CD4-positive, alpha-beta T cell (primary cell): ENCODE data around the gene RAB17. TPM values are rescaled to one million over a fixed set of nuclear protein-coding genes. Genes with fewer than 3 reads are reported as not detected.

Experiments
- ATAC-seq: fragments of 200-7000 bp; cut with Tn5 transposase; one replicate; pipeline ENCODE4 v1.10.0; 2022; ENCODE audit warnings: mild to moderate bottlenecking; ENCODE audit not compliant: poor library complexity
- CTCF ChIA-PET: fragments of 350-600 bp; sonication (Branson Sonifier 250); formaldehyde crosslinking; loops from one replicate; lab custom pipeline; 2021; ENCODE audit warnings: antibody characterized with exemption, inconsistent platforms; lab: Charles Lee
- POLR2A ChIA-PET: fragments of 350-600 bp; sonication (Branson Sonifier 250); formaldehyde crosslinking; loops from one replicate; lab custom pipeline; 2021; ENCODE audit warnings: antibody characterized with exemption, inconsistent platforms; lab: Charles Lee
- DNase-seq, 14 experiments: peaks; one replicate each; pipeline ENCODE4 v3.0.0-alpha.2; 2013 to 2020; ENCODE audit warnings: mixed read lengths in 2 of 14
- H3K27ac ChIP-seq, 2 donors: one replicate each; pipeline versions ENCODE4 v1.5.1 to v1.7.0; 2013; ENCODE audit warnings: low read length in 2 of 2, low read depth in 1 of 2, mild to moderate bottlenecking in 1 of 2
- H3K27me3 ChIP-seq, 2 experiments: 1 replicate in 1 of 2; 2 replicates in 1 of 2; pipeline versions ENCODE4 v1.6.1 to v1.7.0; 2013; ENCODE audit warnings: low read length in 2 of 2, control low read depth in 1 of 2, mild to moderate bottlenecking in 1 of 2, moderate library complexity in 1 of 2; ENCODE audit not compliant: insufficient read depth in 2 of 2, control insufficient read depth in 1 of 2
- H3K36me3 ChIP-seq: one replicate; pipeline ENCODE4 v1.6.1; 2013; ENCODE audit warnings: low read length, control low read depth; ENCODE audit not compliant: insufficient read depth
- H3K4me1 ChIP-seq: one replicate; pipeline ENCODE4 v1.6.1; 2013; ENCODE audit warnings: low read length, control low read depth; ENCODE audit not compliant: insufficient read depth
- H3K4me3 ChIP-seq: one replicate; pipeline ENCODE4 v1.5.1; 2013; ENCODE audit warnings: mild to moderate bottlenecking, low read length, moderate library complexity
- H3K9me3 ChIP-seq, 2 experiments: 1 replicate in 1 of 2; 2 replicates in 1 of 2; pipeline versions ENCODE4 v1.6.1 to v1.7.0; 2013; ENCODE audit warnings: low read length in 2 of 2, mild to moderate bottlenecking in 2 of 2, control low read depth in 1 of 2, moderate library complexity in 1 of 2; ENCODE audit not compliant: control insufficient read depth in 1 of 2, insufficient read depth in 1 of 2
- H3K27ac Mint-ChIP-seq: one replicate; pipeline ENCODE4 v1.8.0; 2020; ENCODE audit warnings: mixed read lengths
- H3K27me3 Mint-ChIP-seq: one replicate; pipeline ENCODE4 v1.8.0; 2021; ENCODE audit warnings: mixed read lengths
- H3K36me3 Mint-ChIP-seq: one replicate; pipeline ENCODE4 v1.8.0; 2021; ENCODE audit warnings: low read depth, mixed read lengths
- H3K4me1 Mint-ChIP-seq: one replicate; pipeline ENCODE4 v1.8.0; 2021; ENCODE audit warnings: low read depth, mixed read lengths
- H3K4me3 Mint-ChIP-seq: one replicate; pipeline ENCODE4 v1.8.0; 2020; ENCODE audit warnings: mild to moderate bottlenecking, mixed read lengths
- H3K9me3 Mint-ChIP-seq: one replicate; pipeline ENCODE4 v1.8.0; 2020; ENCODE audit warnings: mixed read lengths
- CTCF ChIP-seq: fragments of 200-600 bp; IDR thresholded peaks from one replicate; pipeline ENCODE4 v1.8.0; 2022; ENCODE audit warnings: antibody characterized with exemption, mild to moderate bottlenecking
- intact Hi-C, 2 experiments: fragments of 100-400 bp; cut with DNase I in 1 of 2; cut with micrococcal nuclease in 1 of 2; formaldehyde crosslinking; loops; one replicate each; pipeline versions ENCODE4 v1.15.1 to v1.9.0; 2023 to 2025; cut with DNase I, micrococcal nuclease
- total RNA-seq, 174 experiments: library from RNA in 2 of 174; stranded (reverse) in 2 of 174; gene quantifications; one replicate each; pipeline ENCODE4 v1.2.3 and lab custom pipeline; 2021 to 2026

Gene RAB17
- total RNA-seq, 2 experiments from 2014 or later: not detected

GRCh38 chr2:237593596-237594320 is 3.2 kb upstream of the RAB17 start:
- Histone ChIP-seq H3K27me3 (no peaks in the 10 kb centered on the region), H3K27ac (no peak overlapping the region), H3K9me3 (no peaks in the 10 kb centered on the region), H3K36me3 (no peaks in the 10 kb centered on the region), H3K4me3 (no peak overlapping the region), H3K4me1 (peaks cover 15% of the 10 kb centered on the region)
- no peak for TF ChIP-seq CTCF
- intact Hi-C loops: no loop called here
- Mint-ChIP-seq H3K4me1 (peaks cover 18% of the 10 kb centered on the region), H3K27me3 (no peaks in the 10 kb centered on the region), H3K9me3 (no peaks in the 10 kb centered on the region), H3K4me3 (no peak overlapping the region), H3K36me3 (no peaks in the 10 kb centered on the region), H3K27ac (no peak overlapping the region)
- ATAC-seq (no peak), DNase-seq (no peak)
- CTCF ChIA-PET: no interaction called here
- POLR2A ChIA-PET: no interaction called here

- H3K4me3 ChIP-seq: no peak overlapping the region
- no peaks in the 10 kb centered on the region for H3K27me3 ChIP-seq
- ATAC-seq: no peak
- H3K9me3 ChIP-seq: no peaks in the 10 kb centered on the region
- intact Hi-C loops: no loop called here
- H3K27ac ChIP-seq: no peak overlapping the region
- ChIA-PET POLR2A (no interaction called here), CTCF (no interaction called here)
- Mint-ChIP-seq H3K4me3 (no peak overlapping the region), H3K4me1 (peaks cover 12% of the 10 kb centered on the region), H3K36me3 (no peaks in the 10 kb centered on the region), H3K27ac (no peak overlapping the region), H3K27me3 (no peaks in the 10 kb centered on the region), H3K9me3 (no peaks in the 10 kb centered on the region)
- H3K36me3 ChIP-seq: no peaks in the 10 kb centered on the region
- peaks cover 15% of the 10 kb centered on the region for H3K4me1 ChIP-seq
- no peak for TF ChIP-seq CTCF
- no peak for DNase-seq
Observed at GRCh38 chr2:237593036-237593435, 2.5 kb upstream of the RAB17 start.

GRCh38 chr2:237592425-237592980 is 2.0 kb upstream of the RAB17 start:
- Mint-ChIP-seq H3K4me1 (peaks cover 12% of the 10 kb centered on the region), H3K36me3 (no peaks in the 10 kb centered on the region), H3K9me3 (no peaks in the 10 kb centered on the region), H3K4me3 (no peak overlapping the region), H3K27ac (no peak overlapping the region), H3K27me3 (no peaks in the 10 kb centered on the region)
- ChIA-PET CTCF (interaction anchor here (0.7 kb wide), 1 partner anchor 106 kb away, joined by 3 read pairs; no protein-coding TSS in a partner anchor), POLR2A (no interaction called here)
- no peak for TF ChIP-seq CTCF
- no peak for DNase-seq
- Histone ChIP-seq H3K27me3 (no peaks in the 10 kb centered on the region), H3K27ac (no peak overlapping the region), H3K4me1 (peaks cover 15% of the 10 kb centered on the region), H3K36me3 (no peaks in the 10 kb centered on the region), H3K4me3 (no peak overlapping the region), H3K9me3 (no peaks in the 10 kb centered on the region)
- intact Hi-C loops: no loop called here
- no peak for ATAC-seq
